ENCODE data around the gene HOXA13.

- TF ChIP-seq POLR2A (IDR thresholded peaks at IDR 0.05) = no peak
- TF ChIP-seq CTCF (IDR thresholded peaks at IDR 0.05) = no peak
These were observed 7.9 kb downstream of the HOXA13 start for GRCh38 chr7:27191833-27192545.

All from Peyer's patch (tissue), 4 donors.